Measurements from ENCODE around the gene RAB8B.
A peak's percentile ranks its signal among the peaks of the same experiment; 100 is the strongest.

- no peak for TF ChIP-seq EZH2 (IDR thresholded peaks at IDR 0.05)
- peak; percentile 79; the same call in 1 of the 2 replicates for TF ChIP-seq POLR2AphosphoS5 (IDR thresholded peaks at IDR 0.05; ENCODE audit: borderline replicate concordance, low read depth, low read length)
- TF ChIP-seq FOXP2 (optimal IDR thresholded peaks at IDR 0.05; ENCODE audit: control extremely low read depth, extremely low read length, insufficient read depth), result no peak
These were observed 87.9 kb downstream of the RAB8B start, which contains the start of gene APH1B for GRCh38 chr15:63277038-63277892.

All from SK-N-MC (cell line).